ENCODE data around the gene SHOX. TPM values are rescaled to one million over a fixed set of nuclear protein-coding genes. Genes with fewer than 3 reads are reported as not detected.

SHOX gene
- total RNA-seq, 2 donors from 2014 or later = 0.21 TPM; not detected in 1

- DNase-seq (ENCODE audit: low spot score) (no peak), ATAC-seq (ENCODE audit: insufficient number of reproducible peaks, low FRiP score, low read depth) (no peak)
- Histone ChIP-seq H3K27ac (no peak overlapping the region), H3K4me1 (ENCODE audit: control insufficient read depth in 1 of 2, low read depth in 2 of 2) (no peaks in the 10 kb centered on the region), H3K36me3 (no peaks in the 10 kb centered on the region), H3K9me3 (no peaks in the 10 kb centered on the region), H3K27me3 (replicated peaks; ENCODE audit: insufficient read depth) (no peaks in the 10 kb centered on the region), H3K4me3 (no peak overlapping the region)
- no peak for TF ChIP-seq CTCF (IDR thresholded peaks at IDR 0.05)
These were observed 40.1 kb downstream of the SHOX start for GRCh38 chrX:670645-671044.

GRCh38 chrX:672931-673330, 42.3 kb downstream of the SHOX start:
- Histone ChIP-seq H3K36me3 (no peaks in the 10 kb centered on the region), H3K27ac (no peak overlapping the region), H3K4me1 (ENCODE audit: control insufficient read depth in 1 of 2, low read depth in 2 of 2) (no peaks in the 10 kb centered on the region), H3K9me3 (no peaks in the 10 kb centered on the region), H3K27me3 (replicated peaks; ENCODE audit: insufficient read depth) (no peaks in the 10 kb centered on the region), H3K4me3 (no peak overlapping the region)
- TF ChIP-seq CTCF (IDR thresholded peaks at IDR 0.05) = no peak
- ATAC-seq (ENCODE audit: insufficient number of reproducible peaks, low FRiP score, low read depth) = no peak
- no peak for DNase-seq (ENCODE audit: low spot score)

- DNase-seq (ENCODE audit: low spot score) (no peak), ATAC-seq (ENCODE audit: insufficient number of reproducible peaks, low FRiP score, low read depth) (no peak)
- Histone ChIP-seq H3K36me3 (no peaks in the 10 kb centered on the region), H3K9me3 (no peaks in the 10 kb centered on the region), H3K4me3 (no peak overlapping the region), H3K27me3 (replicated peaks; ENCODE audit: insufficient read depth) (no peaks in the 10 kb centered on the region), H3K27ac (no peak overlapping the region), H3K4me1 (ENCODE audit: control insufficient read depth in 1 of 2, low read depth in 2 of 2) (no peaks in the 10 kb centered on the region)
- TF ChIP-seq CTCF (IDR thresholded peaks at IDR 0.05) = no peak
These were observed 44.8 kb downstream of the SHOX start for GRCh38 chrX:675279-675954.

GRCh38 chrX:675955-676295, 45.3 kb downstream of the SHOX start:
- no peak for TF ChIP-seq CTCF (IDR thresholded peaks at IDR 0.05)
- Histone ChIP-seq H3K27me3 (replicated peaks; ENCODE audit: insufficient read depth) (no peaks in the 10 kb centered on the region), H3K36me3 (no peaks in the 10 kb centered on the region), H3K4me3 (no peak overlapping the region), H3K27ac (no peak overlapping the region), H3K9me3 (no peaks in the 10 kb centered on the region), H3K4me1 (ENCODE audit: control insufficient read depth in 1 of 2, low read depth in 2 of 2) (no peaks in the 10 kb centered on the region)
- DNase-seq (ENCODE audit: low spot score) (no peak), ATAC-seq (ENCODE audit: insufficient number of reproducible peaks, low FRiP score, low read depth) (no peak)

GRCh38 chrX:677376-677775, 46.8 kb downstream of the SHOX start:
- Histone ChIP-seq H3K36me3 (no peaks in the 10 kb centered on the region), H3K9me3 (no peaks in the 10 kb centered on the region), H3K4me1 (ENCODE audit: control insufficient read depth in 1 of 2, low read depth in 2 of 2) (no peaks in the 10 kb centered on the region), H3K27ac (no peak overlapping the region), H3K27me3 (replicated peaks; ENCODE audit: insufficient read depth) (no peaks in the 10 kb centered on the region), H3K4me3 (no peak overlapping the region)
- no peak for ATAC-seq (ENCODE audit: insufficient number of reproducible peaks, low FRiP score, low read depth)
- no peak for DNase-seq (ENCODE audit: low spot score)
- TF ChIP-seq CTCF (IDR thresholded peaks at IDR 0.05) = no peak
